NK-92 (cell line): ENCODE results near the gene NMS.
"Not testable (repeated sequence)": the region's sequence is repeated elsewhere in the genome, so short reads cannot be mapped to it uniquely, and the experiment has no call there.

Experiments
- DNase-seq: peaks from one replicate; lab custom pipeline; 2025; ENCODE audit not compliant: unreplicated experiment; lab: John Stamatoyannopoulos, UW

NMS gene, protein sequence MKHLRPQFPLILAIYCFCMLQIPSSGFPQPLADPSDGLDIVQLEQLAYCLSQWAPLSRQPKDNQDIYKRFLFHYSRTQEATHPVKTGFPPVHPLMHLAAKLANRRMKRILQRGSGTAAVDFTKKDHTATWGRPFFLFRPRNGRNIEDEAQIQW

DNA sequence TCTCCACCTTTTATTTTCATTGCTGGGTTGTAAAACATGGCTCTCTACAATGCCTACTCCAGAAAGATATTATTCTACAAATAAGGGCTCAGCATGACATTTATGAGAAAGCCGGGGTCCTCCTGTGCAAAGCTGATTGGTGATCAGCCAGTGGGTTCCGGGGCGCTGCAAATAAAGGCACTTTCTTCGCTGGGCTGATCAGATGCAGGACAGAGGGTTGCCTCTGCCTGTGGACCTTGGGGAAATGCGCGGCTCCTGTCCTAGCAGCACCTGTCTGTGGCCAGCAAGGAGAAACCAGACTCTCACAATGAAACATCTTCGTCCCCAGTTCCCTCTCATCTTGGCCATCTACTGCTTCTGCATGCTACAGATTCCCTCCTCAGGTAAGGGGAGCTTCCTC, at the start of gene NMS:
NMS (plus strand) TSS at position 301 of the 400 bp plus-strand sequence; CDS start at position 308, 7 bp downstream.
- no peak for DNase-seq

DNA sequence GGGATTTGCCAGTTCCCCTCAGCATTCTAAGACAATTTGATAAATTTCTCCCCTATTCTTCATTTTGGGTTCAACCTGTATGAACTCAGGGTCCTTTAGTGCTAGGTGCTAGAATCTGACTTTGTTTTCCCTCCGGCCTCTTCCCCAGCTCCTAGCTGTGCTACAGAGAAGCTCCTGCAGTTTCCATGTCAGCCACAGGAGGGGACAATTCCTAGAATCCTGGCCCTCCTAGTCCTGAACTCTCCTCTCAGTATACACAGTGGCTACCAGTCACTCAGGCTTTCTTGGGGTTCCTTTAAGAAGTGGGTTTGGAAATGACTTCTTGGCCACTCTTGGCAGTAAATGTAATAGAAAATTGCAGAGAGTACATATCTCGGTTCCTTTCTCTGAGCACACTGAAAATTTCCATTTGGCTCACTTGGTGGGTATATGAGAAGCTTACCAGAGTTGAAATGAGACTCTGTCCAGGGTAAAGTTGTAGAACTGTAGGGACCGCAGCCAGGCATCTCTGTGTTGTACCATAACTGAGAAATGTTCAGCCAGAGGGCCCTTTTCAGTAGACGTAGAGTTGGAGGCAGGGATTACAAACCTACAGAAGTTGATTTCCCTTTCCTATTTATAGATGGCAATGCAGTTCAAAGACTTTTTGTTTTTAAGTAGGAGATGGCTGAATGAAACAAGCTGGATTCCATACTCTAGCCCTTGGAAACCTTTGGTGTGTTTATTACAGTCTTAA, 47.8 kb upstream of the NMS start:
- no peak for DNase-seq

DNA sequence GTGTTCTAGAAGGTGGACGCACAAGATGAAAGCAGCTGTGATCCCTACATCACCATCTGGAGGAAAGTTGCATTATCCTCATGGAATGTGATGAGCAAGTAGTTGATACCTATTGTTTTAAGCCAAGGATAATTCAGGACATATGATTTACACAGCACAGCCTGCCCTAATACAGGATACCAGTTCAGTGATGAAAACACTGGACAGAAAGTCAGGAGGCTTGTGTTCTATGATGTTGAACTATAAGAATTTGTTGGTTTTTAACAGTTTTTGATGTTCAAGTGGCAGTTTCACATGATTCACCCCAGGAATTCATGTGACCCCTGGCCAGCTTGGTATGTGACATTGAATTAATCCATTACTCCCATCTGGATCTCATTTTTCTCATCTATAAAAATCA, 46.7 kb upstream of the NMS start:
- DNase-seq = no peak

DNA sequence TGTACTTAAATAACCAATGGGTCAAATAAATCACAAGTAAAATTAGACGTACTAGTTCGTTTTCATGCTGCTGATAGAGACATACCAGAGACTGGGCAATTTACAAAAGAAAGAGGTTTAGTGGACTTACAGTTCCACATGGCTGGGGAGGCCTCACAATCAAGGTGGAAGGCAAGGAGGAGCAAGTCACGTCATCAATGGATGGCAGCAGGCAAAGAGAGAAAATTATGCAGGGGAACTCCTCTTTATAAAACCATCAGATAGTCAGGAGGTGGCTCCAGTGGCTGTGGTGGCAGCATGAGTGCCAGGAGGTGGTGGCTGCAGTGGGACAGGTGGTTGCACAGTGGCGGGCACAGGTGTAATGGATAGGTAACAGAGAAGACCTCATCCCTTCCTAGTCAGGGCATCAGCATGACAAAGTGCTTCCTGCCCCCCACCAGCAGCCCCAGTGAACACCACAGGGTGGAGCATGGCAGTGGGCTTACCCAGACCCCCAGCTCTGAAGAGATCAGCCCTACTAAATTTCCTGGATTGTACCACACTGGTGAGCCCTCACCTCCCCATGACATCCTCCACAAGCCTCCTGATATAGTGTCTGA, 45.9 kb upstream of the NMS start:
- DNase-seq = no peak

DNA sequence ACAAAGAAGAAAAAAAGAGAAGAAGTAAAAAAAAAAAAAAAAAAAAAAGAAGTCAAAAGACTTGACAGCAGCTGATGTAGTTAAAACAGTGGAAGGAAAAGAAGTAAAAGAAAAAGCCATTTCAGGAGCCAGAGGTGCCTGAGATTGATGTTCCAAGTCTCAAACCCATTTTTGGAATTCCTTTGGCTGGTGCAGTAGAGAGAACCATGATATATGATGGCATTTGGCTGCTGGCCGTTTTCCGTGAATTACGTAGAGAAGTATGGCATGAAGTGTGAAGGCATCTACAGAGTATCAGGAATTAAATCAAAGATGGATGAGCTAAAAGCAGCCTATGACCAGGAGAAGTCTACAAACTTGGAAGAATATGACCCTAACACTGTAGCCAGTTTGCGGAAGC, 45.2 kb upstream of the NMS start:
- no peak for DNase-seq

DNA sequence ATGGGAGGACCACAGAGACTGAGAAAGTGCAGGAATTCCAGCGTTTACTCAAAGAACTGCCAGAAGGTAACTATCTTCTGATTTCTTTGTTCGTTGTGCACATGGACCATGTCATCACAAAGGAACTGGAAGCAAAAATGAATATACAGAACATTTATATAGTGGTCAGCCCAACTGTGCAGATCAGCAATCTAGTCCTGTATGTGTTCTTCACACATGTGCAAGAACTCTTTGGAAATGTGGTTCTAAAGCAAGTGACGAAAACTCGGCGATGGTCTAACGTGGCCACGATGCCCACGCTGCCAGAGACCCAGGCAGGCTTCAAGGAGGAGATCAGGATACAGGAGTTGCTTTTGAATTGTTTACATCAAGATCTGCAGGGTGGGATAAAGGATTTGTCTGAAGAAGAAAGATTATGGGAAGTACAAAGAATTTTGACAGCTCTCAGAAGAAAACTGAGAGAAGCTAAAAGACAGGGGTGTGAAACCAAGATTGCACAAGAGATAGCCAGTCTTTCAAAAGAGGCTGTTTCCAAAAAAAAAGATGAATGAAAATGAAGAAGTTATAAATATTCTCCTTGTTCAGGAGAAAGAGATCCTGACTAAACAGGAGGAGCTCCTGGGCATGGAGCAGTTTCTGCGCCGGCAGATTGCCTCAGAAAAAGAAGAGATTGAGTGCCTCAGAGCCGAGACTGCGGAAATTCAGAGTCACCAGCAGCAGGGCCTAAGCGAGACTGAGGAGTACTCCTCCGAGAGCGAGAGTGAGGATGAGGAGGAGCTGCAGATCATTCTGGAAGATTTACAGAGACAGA, 44.5 kb upstream of the NMS start:
- no peak for DNase-seq

DNA sequence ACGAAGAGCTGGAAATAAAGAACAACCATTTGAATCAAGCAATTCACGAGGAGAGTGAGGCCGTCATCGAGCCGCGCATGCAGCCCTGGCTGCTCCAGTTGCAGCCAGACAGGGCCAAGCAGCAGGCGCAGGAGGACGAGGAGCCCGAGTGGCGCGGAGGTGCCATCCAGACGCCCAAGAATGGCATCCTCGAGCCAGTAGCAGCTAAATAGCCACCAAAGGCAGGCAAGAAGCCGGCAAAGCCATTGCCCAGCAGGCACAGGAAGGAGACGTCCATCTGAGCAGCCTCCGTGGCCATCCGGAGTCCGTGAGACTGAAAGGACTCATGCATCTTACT, 43.9 kb upstream of the NMS start:
- no peak for DNase-seq

DNA sequence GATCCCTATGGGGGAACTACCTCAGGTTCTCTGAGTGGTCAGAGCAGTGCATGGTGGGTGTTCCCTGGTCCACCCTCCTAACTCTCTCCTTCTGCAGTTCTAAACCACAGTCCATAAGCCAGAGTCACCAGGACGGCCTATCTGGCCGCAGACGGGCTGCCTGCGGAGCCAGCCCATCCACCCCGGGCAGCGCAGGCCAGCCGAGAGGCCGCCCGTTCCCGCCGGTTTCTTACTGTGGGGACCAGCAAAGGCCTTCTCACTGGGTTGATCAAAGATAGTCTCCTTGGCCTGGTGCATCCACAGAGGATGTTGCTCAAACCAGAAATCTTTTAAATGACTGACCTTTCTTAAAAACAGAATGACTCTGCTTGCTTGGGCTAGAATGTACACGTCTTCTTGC, 43.2 kb upstream of the NMS start:
- DNase-seq = no peak

DNA sequence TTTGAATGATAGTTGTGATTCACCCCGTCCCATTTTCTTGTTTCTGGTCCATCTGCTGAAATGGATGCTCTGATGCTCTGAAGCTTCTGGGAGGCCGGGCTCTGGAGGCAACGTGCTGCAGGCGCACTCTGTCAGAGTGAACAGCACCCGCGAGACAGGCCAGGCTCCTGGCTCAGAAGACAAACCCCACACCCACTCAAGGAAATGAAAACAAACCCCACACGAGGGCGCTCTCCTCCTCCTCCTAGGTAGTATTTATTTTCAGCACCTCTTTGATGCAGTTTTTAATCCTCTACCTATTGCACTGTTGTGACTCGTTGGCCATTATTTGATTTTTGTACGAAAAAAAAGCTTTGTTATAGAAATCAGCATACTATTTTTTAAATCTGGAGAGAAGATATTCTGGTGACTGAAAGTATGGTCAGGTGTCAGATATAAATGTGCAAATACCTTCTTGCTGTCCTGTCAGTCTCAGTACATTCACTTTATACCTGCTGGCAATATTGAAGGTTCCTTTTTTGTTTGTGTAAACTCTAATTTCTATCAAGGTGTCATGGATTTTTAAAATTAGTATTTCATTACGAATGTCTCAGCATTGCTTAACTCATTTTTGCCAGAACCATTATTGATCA, 42.5 kb upstream of the NMS start:
- no peak for DNase-seq

DNA sequence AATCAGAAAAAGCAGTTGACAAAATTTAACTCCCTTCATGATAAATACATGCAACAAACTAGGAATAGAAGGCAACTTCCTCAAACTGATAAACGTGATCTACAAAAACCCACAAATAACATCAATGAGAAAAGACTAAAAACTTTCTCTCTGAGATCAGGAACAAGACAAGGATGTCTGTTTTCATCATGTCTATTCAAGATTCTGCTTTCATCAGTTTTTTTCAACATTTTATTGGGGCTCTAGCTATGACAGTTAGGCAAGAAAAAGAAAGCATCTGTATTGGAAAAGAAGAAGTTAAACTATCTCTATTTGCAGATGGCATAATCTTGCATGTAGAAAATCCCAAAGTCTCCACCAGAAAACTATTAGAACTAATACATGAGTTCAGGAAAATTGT, 40.6 kb upstream of the NMS start:
- DNase-seq = no peak

DNA sequence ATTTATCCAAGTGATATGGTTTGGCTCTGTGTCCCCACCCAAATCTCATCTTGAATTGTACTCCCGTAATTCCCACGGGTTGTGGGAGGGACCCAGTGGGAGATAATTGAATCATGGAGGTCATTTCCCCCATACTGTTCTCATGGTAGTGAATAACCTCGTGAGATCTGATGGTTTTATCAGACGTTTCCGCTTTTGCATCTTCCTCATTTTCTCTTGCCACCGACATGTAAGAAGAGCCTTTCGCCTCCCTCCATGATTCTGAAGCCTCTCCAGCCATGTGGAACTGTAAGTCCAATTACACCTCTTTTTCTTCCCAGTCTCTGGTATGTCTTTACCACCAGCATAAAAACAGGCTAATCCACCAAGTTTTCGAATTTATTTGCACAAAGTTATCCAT, 32.5 kb upstream of the NMS start:
- DNase-seq = no peak

DNA sequence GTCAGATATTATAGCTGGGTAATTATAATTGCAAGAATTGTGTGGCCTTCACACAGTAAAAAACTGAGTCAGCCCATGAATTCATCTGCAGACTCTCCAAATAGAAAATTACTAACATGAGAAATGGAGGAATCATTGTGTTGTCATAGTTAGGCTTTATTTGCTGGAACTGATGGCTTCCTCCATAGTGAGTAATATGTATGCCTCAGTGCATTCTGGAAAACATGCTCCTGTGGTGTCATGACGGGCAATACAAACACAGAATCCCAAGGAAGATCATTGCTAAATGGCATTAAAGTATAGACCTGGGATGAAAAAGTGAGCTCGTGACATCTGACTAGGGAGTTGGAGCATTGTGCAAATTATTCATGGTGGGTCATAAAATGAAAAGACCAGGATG, 23.6 kb upstream of the NMS start:
- no peak for DNase-seq

DNA sequence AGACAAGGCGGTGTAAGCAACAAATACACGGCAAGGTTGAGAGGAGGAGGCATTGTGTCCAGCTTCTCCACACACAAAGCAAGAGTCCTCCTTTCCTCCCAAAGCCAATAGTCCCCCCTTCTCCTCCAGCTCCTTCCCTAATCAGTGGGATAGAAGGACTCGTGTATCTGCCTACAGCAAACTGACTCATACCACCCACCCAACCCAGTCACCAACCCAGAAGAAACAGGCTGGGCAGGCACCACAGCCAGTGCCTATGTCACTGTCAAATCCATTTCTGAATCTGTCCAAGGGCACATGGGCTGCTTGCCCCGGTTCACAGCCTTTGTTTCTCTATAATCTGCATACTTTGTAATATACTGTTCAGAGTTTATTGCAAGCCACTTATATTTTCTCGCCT, 19.2 kb upstream of the NMS start:
- DNase-seq = no peak

DNA sequence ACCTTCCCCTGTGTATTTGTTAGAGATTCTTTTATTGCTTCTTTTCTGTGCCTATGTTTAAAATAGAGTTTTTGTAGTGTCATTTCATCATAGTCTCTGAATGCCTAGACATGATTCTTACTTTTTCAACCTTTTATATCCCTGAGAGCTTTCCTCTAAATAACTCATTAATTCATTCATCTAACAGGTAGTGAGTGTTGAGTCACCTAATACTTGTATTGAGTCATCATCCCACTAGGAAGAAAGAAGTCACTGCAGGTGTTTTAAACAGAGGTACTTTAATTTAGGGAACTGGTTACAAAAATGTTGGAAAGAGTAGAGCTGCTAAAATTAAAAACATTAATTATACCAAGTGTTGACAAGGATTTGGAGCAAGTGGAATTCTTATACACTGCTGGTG, 18.5 kb upstream of the NMS start:
- DNase-seq = no peak

DNA sequence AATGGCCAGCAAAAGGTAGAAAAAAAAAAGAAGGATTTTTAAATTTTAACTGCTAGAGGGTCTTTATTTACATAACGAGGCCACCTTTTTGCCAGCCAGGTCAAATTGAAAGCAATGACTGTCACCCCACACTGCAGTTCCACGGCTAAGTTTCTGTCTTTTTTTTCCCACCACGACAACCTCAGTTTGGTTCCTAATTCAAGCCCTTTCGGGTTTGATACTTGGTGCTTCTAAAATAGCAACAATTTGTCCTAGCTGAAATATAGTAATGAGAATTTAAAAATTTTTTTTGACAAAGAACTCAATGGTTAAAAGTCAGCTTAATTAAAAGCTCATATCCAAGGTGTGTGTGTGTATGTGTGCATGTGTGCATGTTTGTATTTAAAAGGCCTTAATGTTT, 16.4 kb upstream of the NMS start:
- DNase-seq = no peak

DNA sequence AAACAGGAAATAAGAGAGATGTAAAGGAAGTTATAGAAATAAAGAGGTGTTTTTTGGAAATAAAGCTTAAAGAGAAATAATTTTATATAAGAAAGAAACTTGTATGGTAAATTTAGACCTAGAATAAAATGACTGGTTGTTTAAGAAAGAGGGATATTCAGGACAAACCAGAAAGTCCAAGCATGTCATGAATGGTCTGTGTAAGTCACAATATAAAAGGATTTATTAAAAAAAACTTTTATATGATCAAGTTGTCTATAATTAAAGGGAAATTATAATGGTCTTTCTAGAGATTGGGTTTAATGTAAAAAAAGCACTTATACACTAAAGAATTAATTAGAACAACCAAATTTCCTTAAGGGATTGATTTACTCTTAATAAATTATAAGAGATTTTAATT, 13.9 kb upstream of the NMS start:
- not testable (repeated sequence) for DNase-seq

DNA sequence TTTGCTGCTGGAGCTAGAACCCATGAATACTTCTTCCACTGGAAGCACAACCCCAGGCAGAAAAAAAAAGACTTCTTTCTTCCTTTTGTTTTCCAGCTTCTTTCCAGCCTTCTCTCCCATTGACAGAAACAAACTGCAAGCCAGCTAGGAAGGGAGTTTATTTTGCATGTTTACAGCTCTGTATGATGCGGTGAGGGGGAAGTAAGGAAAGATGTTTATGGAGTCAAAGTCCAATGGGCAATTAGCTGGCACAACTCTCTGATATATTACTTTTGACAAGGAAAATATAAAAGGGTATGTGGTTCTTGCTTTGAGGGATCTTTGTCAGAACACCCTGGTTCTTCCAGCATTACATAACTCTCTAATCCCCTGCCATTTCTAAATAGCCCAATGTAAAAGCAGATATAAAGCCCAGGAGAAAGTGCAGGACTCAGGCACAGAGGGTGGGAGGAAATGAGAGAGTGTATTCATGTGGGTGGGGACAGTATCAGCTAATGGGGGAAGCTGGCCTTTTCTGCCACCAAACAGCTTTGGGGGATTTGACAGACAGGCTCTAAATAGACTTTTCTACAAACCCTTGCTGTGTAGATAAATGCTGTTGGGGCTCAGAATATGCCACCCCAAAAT, 9.3 kb upstream of the NMS start:
- no peak for DNase-seq

DNA sequence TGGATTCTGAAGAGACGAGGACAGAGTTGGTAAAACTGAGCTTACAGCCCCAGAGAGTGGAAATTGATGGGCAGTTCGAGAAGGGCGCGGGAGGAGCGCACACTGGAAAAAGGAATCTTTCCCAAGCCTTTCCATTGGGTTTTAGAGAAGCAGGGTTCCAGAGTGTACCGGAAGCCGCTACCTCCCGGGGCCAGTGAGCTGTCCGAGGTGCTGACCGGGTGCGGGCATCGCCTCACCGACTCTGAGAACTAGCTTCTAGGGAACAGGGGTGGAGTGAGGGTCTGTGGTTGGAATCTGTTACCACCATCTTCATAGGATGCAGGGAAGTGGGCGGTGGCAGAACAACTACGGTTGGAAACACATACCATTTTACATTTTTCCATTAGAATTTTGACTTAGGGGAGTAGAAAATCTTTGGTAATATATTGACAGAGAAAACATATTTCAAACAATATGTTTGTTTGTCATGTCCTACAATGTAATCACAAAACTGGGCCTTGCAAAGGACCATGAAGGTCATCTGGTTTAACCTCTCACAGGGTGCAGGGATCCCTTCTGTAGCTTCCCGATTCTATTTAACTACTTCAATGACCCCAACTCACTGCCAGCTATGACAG, 724 bp downstream of the NMS start:
- DNase-seq = no peak

DNA sequence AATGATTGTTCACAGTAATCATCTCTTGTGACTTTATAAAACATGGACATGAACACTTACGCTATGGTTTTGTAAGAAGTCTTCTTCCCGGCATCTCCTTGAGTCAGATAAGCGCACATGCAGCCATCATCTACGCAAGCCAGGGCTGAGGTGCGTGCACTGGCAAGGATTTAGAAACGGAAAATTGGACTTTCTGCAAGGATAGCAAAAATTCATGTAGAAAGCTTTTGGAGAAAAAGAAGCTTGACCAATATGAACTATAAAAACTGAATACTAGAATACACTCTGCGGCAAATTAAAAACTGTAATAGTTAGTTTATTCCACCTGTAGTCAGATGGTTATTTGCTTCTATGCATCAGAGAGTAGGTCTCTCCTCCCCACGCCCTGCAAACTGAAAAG, 6.3 kb downstream of the NMS start:
- no peak for DNase-seq

DNA sequence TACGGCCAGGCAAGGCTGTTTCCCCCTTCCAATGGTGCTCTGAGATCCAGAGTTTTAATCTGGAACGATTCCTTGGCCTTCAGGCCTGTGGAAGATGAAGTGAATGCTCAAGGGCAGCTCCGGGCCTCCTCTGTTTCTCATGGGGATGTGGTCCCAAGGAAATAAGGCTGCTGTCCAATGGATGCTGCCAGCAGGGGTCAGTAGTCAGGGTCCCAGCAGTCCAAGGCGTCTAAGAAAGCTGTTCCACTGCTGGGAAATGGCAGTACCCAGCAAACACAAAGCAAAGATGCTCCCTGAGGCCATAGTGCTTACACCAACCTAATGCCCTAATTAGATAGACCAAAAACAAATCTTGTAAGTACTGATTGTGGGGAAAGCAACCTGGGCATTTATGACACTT, 12.5 kb downstream of the NMS start:
- no peak for DNase-seq

DNA sequence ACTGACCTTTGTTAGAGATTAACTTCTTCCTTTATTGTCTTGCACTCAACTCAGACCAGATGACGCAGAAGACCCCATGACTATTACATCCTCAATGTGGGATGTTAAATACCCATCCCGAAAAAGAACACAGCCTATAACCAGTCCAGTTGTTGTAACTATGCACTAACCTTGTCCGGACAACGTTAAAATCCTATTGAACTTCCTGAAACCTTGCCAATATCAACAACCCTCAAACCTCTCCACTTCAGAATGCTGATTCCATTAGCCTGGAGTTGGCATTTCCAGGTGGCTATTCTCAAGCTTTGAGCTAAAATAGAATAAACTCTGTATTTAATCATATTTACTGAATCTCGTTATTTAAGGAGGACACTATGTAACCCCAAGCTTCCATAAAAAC, 13.6 kb downstream of the NMS start:
- DNase-seq = no peak
